Stomach (tissue), 4 donors: ENCODE results near the gene CIB4.

Experiments
- CTCF ChIP-seq, 7 experiments: fragments of 450-650 bp in 4 of 7; fragments of 200-600 bp in 3 of 7; sonication (generic) in 3 of 7; IDR thresholded peaks; one replicate each; pipeline ENCODE4 v1.5.1; 2016 to 2019; ENCODE audit warnings: antibody characterized with exemption in 7 of 7, control low read depth in 2 of 7, mild to moderate bottlenecking in 1 of 7
- POLR2A ChIP-seq, 4 donors: fragments of 450-650 bp; IDR thresholded peaks; one replicate each; pipeline ENCODE4 v1.6.1; 2016; ENCODE audit warnings: antibody characterized with exemption in 4 of 4, control low read depth in 2 of 4, mild to moderate bottlenecking in 1 of 4, moderate library complexity in 1 of 4

- TF ChIP-seq POLR2A (IDR thresholded peaks at IDR 0.05), result no peak
- TF ChIP-seq CTCF (IDR thresholded peaks at IDR 0.05), result no peak
Observed at GRCh38 chr2:26672112-26672817, 31.1 kb upstream of the CIB4 start.
